Measurements from ENCODE around the gene KRTAP12-4. TPM values are rescaled to one million over a fixed set of nuclear protein-coding genes. Genes with fewer than 3 reads are reported as not detected.
"Not testable (repeated sequence)": the region's sequence is repeated elsewhere in the genome, so short reads cannot be mapped to it uniquely, and the experiment has no call there.

KRTAP12-4 gene
- total RNA-seq, 1 experiment from 2014 or later, result not detected

GRCh38 chr21:44639331-44639655 is 15.2 kb downstream of the KRTAP12-4 start:
- CTCF ChIA-PET, result interaction anchor here (0.6 kb wide), 1 partner anchor 278 kb away, joined by 4 read pairs; no protein-coding TSS in a partner anchor
- in situ Hi-C loops (cut with HindIII; ENCODE audit: low pct_unique_long_range_greater_than_20kb, low sequenced_read_pairs) (no loop called here), intact Hi-C loops (cut with micrococcal nuclease; ENCODE audit: unreplicated experiment) (no loop called here)
- Histone ChIP-seq H3K27ac (ENCODE audit: low read length) (no peak overlapping the region), H3K9me3 (ENCODE audit: control insufficient read depth, insufficient read depth, low read depth, low read length) (no peaks in the 10 kb centered on the region), H3K36me3 (ENCODE audit: control insufficient read depth, insufficient read depth, low read length) (no peaks in the 10 kb centered on the region), H3K4me1 (ENCODE audit: control insufficient read depth, insufficient read depth, low read length) (no peaks in the 10 kb centered on the region), H3K4me3 (ENCODE audit: low read depth in 2 of 2, low read length in 2 of 2) (no peak overlapping the region), H3K27me3 (ENCODE audit: control insufficient read depth, insufficient read depth, low read length) (no peaks in the 10 kb centered on the region)
- ATAC-seq (no peak), DNase-seq (ENCODE audit: low read depth, low spot score) (no peak)
- BruUV-seq (replicated peaks), result no TSS peak
- TF ChIP-seq POLR2AphosphoS5 (IDR thresholded peaks at IDR 0.05; ENCODE audit: low read depth, low read length), result no peak
- no peak for TF ChIP-seq TCF7L2 (IDR thresholded peaks at IDR 0.05; ENCODE audit: low read depth, low read length)
- TF ChIP-seq CTCF (IDR thresholded peaks at IDR 0.05), result no peak
- no peak for TF ChIP-seq SIN3A (IDR thresholded peaks at IDR 0.05; ENCODE audit: borderline replicate concordance, insufficient read depth, low read depth, low read length)
- no peak for TF ChIP-seq REST (IDR thresholded peaks at IDR 0.05; ENCODE audit: insufficient read depth in 1 of 2, low read depth in 2 of 2, low read length in 1 of 2)
- POLR2A ChIA-PET, result no interaction called here

- H3K4me1 ChIP-seq (ENCODE audit: control insufficient read depth, insufficient read depth, low read length); H3K9me3 ChIP-seq (ENCODE audit: control insufficient read depth, insufficient read depth, low read depth, low read length); BruUV-seq (replicated peaks); H3K36me3 ChIP-seq (ENCODE audit: control insufficient read depth, insufficient read depth, low read length); in situ Hi-C loops (cut with HindIII; ENCODE audit: low pct_unique_long_range_greater_than_20kb, low sequenced_read_pairs); H3K27me3 ChIP-seq (ENCODE audit: control insufficient read depth, insufficient read depth, low read length); POLR2A ChIA-PET; DNase-seq (ENCODE audit: low read depth, low spot score); H3K4me3 ChIP-seq (ENCODE audit: low read depth in 2 of 2, low read length in 2 of 2); intact Hi-C loops (cut with micrococcal nuclease; ENCODE audit: unreplicated experiment); H3K27ac ChIP-seq (ENCODE audit: low read length); ATAC-seq: not testable (repeated sequence)
- CTCF ChIA-PET, result interaction anchor here (0.6 kb wide), 1 partner anchor 278 kb away, joined by 4 read pairs; no protein-coding TSS in a partner anchor
These were observed 15.7 kb downstream of the KRTAP12-4 start for GRCh38 chr21:44638506-44639330.

- H3K27ac ChIP-seq (ENCODE audit: low read length); DNase-seq (ENCODE audit: low read depth, low spot score); H3K4me1 ChIP-seq (ENCODE audit: control insufficient read depth, insufficient read depth, low read length); H3K36me3 ChIP-seq (ENCODE audit: control insufficient read depth, insufficient read depth, low read length); H3K9me3 ChIP-seq (ENCODE audit: control insufficient read depth, insufficient read depth, low read depth, low read length); BruUV-seq (replicated peaks); POLR2A ChIA-PET; intact Hi-C loops (cut with micrococcal nuclease; ENCODE audit: unreplicated experiment); in situ Hi-C loops (cut with HindIII; ENCODE audit: low pct_unique_long_range_greater_than_20kb, low sequenced_read_pairs); H3K27me3 ChIP-seq (ENCODE audit: control insufficient read depth, insufficient read depth, low read length); H3K4me3 ChIP-seq (ENCODE audit: low read depth in 2 of 2, low read length in 2 of 2); CTCF ChIA-PET: not testable (repeated sequence)
- peak; percentile 65 for ATAC-seq
These were observed 16.6 kb downstream of the KRTAP12-4 start for GRCh38 chr21:44637851-44638348.
